GM21360 (cell line): Measurements from ENCODE around the gene ADGRG2.

Experiments used
- ATAC-seq: cut with Tn5 transposase; IDR thresholded peaks from one replicate; pipeline ENCODE4 v1.9.1; 2021; ENCODE audit warnings: mild to moderate bottlenecking, moderate library complexity; ENCODE audit not compliant: unreplicated experiment

Gene ADGRG2, protein sequence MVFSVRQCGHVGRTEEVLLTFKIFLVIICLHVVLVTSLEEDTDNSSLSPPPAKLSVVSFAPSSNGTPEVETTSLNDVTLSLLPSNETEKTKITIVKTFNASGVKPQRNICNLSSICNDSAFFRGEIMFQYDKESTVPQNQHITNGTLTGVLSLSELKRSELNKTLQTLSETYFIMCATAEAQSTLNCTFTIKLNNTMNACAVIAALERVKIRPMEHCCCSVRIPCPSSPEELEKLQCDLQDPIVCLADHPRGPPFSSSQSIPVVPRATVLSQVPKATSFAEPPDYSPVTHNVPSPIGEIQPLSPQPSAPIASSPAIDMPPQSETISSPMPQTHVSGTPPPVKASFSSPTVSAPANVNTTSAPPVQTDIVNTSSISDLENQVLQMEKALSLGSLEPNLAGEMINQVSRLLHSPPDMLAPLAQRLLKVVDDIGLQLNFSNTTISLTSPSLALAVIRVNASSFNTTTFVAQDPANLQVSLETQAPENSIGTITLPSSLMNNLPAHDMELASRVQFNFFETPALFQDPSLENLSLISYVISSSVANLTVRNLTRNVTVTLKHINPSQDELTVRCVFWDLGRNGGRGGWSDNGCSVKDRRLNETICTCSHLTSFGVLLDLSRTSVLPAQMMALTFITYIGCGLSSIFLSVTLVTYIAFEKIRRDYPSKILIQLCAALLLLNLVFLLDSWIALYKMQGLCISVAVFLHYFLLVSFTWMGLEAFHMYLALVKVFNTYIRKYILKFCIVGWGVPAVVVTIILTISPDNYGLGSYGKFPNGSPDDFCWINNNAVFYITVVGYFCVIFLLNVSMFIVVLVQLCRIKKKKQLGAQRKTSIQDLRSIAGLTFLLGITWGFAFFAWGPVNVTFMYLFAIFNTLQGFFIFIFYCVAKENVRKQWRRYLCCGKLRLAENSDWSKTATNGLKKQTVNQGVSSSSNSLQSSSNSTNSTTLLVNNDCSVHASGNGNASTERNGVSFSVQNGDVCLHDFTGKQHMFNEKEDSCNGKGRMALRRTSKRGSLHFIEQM

DNA sequence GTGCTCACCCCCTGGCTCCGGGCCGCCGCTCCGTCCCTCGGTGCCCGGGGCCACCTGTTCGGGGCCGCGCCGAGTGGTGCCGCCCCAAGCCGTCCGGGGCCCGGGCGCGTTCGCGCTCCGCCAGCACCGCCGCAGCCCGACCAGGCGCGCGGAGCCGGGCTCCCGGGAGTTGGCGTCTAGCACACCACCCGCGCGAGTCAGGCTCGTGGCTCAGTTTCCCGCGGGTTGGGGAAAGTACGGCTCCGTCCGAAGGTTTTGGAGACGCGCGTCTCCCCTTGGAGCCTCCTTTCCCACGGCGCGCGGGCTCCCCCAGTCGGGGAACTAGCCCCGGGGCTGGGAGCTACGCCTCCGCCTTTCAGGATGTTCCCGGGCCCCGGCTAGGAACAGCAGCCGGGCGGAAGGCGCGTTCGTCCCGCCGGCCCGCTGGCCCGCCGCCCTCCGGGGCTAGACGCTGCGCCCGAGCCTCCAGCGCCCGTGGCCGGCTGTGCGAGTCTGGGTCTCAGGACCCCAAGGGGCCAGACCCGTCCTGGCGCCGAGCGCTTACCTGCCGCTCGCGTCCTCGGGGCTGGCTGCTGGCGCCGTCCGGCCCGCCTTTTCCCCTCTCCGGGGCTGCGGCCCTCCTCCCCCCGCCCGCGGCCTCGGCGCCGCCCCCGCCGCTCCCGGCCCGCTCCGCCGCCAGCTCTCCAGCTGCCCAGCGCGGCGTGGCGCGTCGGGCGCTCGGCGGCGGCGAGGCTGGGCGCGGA is at the start of gene ADGRG2:
Gene ADGRG2, minus strand, starts transcription at position 571 of the 743 bp plus-strand sequence. CDS start 53,634 bp downstream, outside the sequence.
- ATAC-seq, result no peak

DNA sequence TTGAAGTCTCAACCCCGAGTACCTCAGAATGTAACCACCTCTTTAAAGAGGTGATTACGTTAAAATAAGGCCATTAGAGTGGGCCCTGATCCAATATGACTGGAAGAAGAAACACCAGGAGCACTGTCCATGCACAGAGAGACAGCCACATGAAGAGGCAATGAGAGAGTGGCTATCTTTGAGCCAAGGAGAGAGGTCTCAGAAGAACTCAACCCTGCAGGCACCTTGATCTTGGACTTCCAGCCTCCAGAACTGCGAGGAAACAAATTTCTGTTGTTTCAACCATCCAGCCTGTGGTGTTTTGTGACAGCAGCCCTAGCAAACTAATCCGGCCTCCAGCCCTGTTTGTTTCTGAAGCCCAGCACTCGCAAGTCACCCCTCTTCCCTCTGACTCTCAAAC is 46.3 kb upstream of the ADGRG2 start:
- ATAC-seq, result no peak

DNA sequence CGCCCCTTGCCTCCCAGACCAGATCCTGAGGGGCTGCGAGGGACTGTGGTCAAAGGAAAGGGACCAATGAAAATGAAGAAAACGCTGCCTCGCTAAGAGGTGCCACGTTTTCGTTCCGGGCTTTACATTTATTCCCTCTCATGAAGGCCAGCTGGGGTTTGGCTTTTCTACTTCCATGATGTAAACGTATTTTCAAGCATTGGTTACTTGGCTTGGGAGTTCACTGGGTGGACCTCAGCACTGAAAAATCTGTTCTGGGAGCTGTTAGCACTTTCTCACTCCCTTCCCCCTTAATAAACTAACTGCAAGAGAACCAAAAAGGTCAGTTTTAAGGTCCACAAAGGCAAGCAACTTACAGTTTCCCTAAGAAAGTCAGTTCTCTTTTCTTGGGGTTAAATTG is 40.6 kb upstream of the ADGRG2 start:
- no peak for ATAC-seq

DNA sequence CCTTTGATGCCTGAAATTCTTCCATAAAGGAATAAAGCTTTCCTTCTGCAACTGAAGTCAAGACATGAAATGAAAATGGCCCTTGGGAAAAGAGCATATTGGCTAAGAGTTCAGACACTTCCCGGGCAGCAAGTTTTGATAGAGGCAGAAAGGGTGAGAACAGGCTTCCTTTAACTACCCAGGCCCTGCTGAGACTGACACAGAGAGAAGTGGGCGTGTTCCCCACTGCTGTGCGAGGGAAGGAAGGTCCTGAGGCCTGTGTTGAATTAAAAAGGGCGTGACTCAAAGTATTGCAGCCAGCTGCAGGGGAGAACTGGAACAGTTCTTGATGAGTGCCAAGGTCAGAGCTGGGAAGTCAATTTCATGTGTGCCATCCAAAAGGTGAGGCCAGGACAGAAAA is 33.9 kb upstream of the ADGRG2 start:
- ATAC-seq, result no peak

DNA sequence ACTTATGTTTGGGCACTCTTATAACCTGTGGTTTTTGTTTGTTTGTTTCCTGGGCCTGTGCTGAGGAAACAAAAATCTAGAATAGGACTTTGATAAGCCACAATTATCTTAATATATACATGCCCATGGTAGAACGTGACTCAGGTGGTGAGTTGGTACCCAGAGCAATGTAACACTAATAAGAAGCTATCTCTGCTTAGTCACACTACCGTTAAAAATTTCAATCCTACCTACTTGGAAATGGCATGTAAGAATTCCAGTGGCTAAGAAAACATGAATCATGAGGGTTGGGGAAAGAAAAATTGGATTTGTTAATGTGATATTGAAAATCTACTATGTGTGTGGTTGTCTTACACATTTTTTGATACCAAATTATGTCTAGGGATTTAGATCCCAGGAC is 30.5 kb upstream of the ADGRG2 start:
- ATAC-seq, result no peak

GRCh38 chrX:19137067-19137466 is 14.8 kb upstream of the ADGRG2 start:
- no peak for ATAC-seq

DNA sequence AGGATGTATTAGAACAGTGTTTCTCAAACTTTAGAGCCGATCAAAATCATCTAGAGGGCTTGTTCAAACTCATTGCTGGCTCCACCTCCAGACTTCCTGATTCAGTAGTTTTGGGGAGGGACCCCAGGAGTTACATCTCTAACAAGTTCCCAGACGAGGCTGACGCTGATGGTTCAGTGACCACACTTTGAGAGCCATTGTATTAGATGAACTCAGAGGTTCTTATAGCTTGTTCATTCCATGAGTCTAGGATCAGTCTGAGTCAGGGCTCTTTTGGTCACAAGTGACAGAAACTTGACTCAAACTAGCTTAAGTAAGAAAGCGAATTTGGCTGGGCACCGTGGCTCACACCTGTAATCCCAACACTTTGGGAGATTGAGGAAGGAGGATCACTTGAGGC is 11.5 kb upstream of the ADGRG2 start:
- no peak for ATAC-seq

DNA sequence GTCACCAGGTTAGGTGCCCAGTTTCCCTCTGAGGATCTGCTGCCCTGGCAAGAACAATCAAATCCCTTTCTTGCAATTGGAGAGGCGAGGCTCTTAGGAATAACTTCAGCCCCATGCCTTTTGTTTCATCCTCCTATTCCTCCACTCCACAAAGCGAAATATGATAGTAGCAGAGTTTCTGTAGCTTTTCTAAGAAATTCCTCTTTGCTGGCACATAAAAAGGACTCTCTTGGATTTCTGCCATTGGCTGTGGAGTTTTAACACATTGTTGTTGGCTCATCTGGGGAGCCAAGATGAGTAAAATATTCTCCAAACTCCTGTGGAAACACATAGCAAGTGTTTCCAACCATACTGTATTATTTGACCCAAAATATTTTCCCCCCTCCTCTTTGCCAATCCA is 11.0 kb upstream of the ADGRG2 start:
- no peak for ATAC-seq

DNA sequence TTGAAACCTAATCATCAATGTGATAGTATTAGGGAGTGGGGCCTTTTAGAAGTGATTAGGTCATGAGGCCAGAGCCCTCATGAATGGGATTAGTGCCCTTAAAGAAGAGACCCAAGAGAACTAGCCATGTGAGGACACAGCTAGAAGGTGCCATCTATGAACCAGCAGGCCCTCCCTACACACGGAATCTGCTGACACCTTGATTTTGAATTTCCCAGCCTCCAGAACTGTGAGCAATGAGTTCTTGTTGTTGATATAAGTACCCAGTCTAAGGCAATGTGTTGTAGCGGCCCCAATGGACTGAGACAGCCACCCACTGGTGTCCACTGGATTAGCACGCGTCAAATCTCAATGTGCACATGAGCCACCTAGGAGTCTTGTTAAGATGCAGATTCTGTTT is 8.4 kb upstream of the ADGRG2 start:
- no peak for ATAC-seq

- no peak for ATAC-seq
Observed at GRCh38 chrX:19129694-19130093, 7.4 kb upstream of the ADGRG2 start.

- ATAC-seq, result no peak
Observed at GRCh38 chrX:19127649-19128168, 5.4 kb upstream of the ADGRG2 start.

- no peak for ATAC-seq
Observed at GRCh38 chrX:19122641-19123009, 357 bp upstream of the ADGRG2 start.

DNA sequence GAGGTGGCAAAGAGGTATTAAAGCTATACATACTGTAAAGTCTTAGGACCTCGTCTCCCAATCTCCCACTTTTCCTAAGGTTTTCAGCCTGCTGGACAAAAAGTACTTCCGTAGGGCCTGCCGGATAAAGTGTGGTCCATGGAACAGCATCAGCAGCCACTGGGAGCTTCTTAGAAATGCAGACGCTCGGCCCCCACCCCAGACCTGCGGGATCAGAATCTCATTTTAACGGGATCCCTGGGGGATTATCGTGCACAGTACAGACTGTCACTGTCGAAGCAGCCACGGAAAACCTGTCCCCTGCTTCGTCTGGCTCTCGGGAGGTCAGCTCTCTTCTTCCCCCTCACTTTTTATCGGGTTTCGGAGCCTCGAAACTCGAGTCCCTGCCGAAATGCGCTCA is 802 bp downstream of the ADGRG2 start:
- ATAC-seq, result no peak

DNA sequence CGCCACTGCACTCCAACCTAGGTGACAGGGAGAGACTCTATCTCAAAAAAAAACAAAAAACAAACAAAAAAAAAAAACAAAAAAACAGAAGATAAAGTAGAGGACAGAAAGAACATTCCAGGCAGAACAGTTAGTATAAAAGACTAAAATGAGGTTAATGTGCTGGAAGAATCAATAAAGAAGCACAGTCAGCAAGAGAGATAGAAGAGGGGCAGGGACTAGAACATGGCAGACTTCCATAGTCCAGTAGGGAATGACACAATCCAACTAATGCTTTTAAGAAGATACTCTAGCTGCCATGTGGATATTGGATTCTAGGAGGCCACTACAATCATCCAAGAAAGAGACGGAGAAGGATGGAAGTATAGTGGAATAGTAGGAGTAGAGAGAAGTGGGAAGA is 11.6 kb downstream of the ADGRG2 start:
- no peak for ATAC-seq

DNA sequence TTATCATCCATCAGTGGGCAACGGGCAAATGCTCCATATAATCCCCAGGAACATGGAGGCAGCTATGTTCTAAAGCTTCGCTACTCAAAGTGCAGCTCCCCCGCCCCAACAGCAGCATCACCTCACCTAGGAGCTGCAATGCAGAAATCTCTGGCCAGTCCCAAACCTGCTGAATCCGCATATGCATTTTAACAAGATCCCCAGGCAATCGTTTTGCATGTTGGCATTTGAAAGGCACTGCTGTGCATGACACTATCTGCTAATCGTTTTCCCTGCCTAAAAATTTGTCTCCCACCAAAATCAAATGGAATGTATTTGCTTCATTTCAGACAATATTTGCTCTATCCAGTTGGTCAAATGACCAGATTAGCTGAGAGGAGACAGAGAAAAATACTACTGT is 15.2 kb downstream of the ADGRG2 start:
- ATAC-seq, result no peak

- no peak for ATAC-seq
Observed at GRCh38 chrX:19100586-19100985, 21.7 kb downstream of the ADGRG2 start.

DNA sequence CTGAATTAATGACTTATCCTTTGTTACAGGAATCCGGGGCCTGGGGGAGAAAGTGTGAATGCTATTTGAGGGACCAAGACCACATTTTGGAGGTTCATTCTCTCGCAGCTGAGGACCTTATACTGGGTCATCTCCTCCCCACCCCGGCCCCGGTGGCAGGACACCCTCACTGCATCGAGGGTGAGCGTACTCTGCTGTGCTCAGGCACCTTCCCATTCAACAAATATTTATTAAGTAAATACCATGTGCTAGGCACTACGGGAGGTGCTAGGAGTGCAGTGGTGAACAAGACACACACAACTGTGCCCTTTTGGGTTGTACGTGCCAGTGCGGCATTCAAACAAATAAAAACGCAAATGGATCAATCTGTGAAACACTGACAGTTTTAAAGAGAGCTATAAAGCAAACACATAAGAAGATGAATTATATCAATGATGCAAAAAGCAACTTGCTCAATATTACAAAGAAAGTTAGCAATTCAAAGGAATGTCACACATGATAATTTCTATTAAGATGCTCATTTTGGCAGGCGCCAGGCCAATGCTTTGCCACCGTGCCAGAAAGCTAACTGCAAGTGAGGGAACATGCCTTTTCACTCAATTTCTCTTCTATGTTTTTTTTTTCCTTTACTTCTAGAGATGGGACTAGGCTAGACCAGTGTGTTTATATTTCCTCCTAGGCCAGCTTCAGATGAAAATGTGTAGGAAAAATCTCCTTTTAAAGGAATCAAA is 24.6 kb downstream of the ADGRG2 start:
- ATAC-seq, result no peak

- no peak for ATAC-seq
Observed at GRCh38 chrX:19096586-19096985, 25.7 kb downstream of the ADGRG2 start.

- ATAC-seq, result no peak
Observed at GRCh38 chrX:19094654-19095053, 27.6 kb downstream of the ADGRG2 start.

DNA sequence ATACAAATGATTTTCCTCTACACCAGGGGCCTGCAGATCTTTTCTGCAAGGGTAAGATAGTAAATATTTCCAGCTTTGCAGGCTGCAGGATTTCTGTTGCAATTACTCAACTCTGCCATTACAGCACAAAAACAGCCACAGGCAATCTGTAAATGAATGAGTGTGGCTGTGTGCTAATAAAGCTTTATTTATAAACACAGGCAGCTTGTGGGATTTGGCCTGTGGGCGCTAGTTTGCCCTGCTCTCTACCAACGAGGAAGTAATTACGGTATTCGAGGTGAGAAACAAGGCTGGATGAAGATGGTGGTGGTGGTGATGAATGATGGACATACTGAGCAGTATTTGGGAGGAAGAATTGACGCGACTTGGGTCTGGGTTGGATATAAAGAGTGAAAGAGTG is 30.7 kb downstream of the ADGRG2 start:
- no peak for ATAC-seq
